Measurements from ENCODE around the gene ZNF420.

ZNF420 gene

GRCh38 chr19:37160153-37160552 lies 81.9 kb downstream of the ZNF420 start:
- no peak for DNase-seq

- no peak for DNase-seq
Measured at GRCh38 chr19:37165635-37166034, 87.4 kb downstream of the ZNF420 start.

- DNase-seq: peak; percentile 98
Measured at GRCh38 chr19:37172368-37173366, 94.4 kb downstream of the ZNF420 start, which contains the start of gene ZNF585A. ZNF585A (minus strand) TSS chr19:37172695; CDS start chr19:37169910, 2,785 bp downstream.

Measured in hematopoietic multipotent progenitor cell treated with erythropoietin and hydrocortisone succinate and interleukin-3 and kit ligand, for 4 days (in vitro differentiated cells).